OCI-LY7 (cell line): ENCODE measurements around the gene PARD3. TPM values are rescaled to one million over a fixed set of nuclear protein-coding genes. Genes with fewer than 3 reads are reported as not detected.

Experiments used
- BruUV-seq: library from RNA; stranded (reverse); fragments of 400-500 nt; replicated peaks from 2 replicates; lab custom pipeline; 2021; lab: Mats Ljungman, UMichigan
- CTCF ChIA-PET: fragments of 300-600 bp; sonication (Branson Sonifier 250); formaldehyde crosslinking; loops from one replicate; lab custom pipeline; 2022; ENCODE audit warnings: antibody characterized with exemption; ENCODE audit not compliant: unreplicated experiment; lab: Charles Lee
- POLR2A ChIA-PET: fragments of 300-600 bp; sonication (Branson Sonifier 250); formaldehyde crosslinking; loops from one replicate; lab custom pipeline; 2022; ENCODE audit warnings: antibody characterized with exemption; lab: Charles Lee
- DNase-seq: peaks from one replicate; pipeline ENCODE4 v3.0.0-alpha.2; 2015; ENCODE audit warnings: low spot score
- H2AFZ ChIP-seq: fragments of 200-600 bp; sonication (generic), shearing (Covaris generic); 2 replicates; pipeline ENCODE4 v1.6.1; 2014; ENCODE audit warnings: mild to moderate bottlenecking, antibody characterized with exemption, low read length, moderate library complexity
- H3K27ac ChIP-seq: fragments of 200-600 bp; sonication (generic); 2 replicates; pipeline ENCODE4 v1.5.1; 2014; ENCODE audit warnings: mixed run types, low read depth, mild to moderate bottlenecking, moderate library complexity, low read length, inconsistent platforms; ENCODE audit not compliant: poor library complexity, severe bottlenecking
- H3K36me3 ChIP-seq: fragments of 200-600 bp; sonication (generic); 2 replicates; pipeline ENCODE4 v1.6.1; 2014; ENCODE audit warnings: mild to moderate bottlenecking, antibody characterized with exemption, low read length, moderate library complexity, mixed read lengths; ENCODE audit not compliant: insufficient read depth
- H3K4me1 ChIP-seq: fragments of 200-600 bp; sonication (generic); 2 replicates; pipeline ENCODE4 v1.5.1; 2014; ENCODE audit warnings: mild to moderate bottlenecking, low read length; ENCODE audit not compliant: insufficient read depth, poor library complexity, severe bottlenecking
- H3K4me2 ChIP-seq: fragments of 200-600 bp; sonication (generic); 2 replicates; pipeline ENCODE4 v1.6.1; 2014; ENCODE audit warnings: mild to moderate bottlenecking, low read length
- H3K4me3 ChIP-seq: fragments of 200-600 bp; sonication (generic); 2 replicates; pipeline ENCODE4 v1.5.1; 2014; ENCODE audit warnings: mild to moderate bottlenecking, low read depth, low read length; ENCODE audit not compliant: poor library complexity, severe bottlenecking
- H3K79me2 ChIP-seq: fragments of 200-600 bp; sonication (generic); 2 replicates; pipeline ENCODE4 v1.6.1; 2016; ENCODE audit warnings: low read depth, mild to moderate bottlenecking, low read length, moderate library complexity, mixed read lengths; ENCODE audit not compliant: insufficient read depth
- H3K9me2 ChIP-seq: fragments of 200-600 bp; sonication (generic); 2 replicates; pipeline ENCODE4 v1.6.1; 2016; ENCODE audit warnings: mild to moderate bottlenecking, low read length, mixed read lengths; ENCODE audit not compliant: insufficient read depth
- H3K9me3 ChIP-seq: fragments of 200-600 bp; sonication (generic); 2 replicates; pipeline ENCODE4 v1.6.1; 2014; ENCODE audit warnings: mild to moderate bottlenecking, mixed run types, low read length, mixed read lengths
- H4K20me1 ChIP-seq: fragments of 200-600 bp; sonication (generic); 2 replicates; pipeline ENCODE4 v1.6.1; 2014; ENCODE audit warnings: mild to moderate bottlenecking, antibody characterized with exemption, low read length, moderate library complexity, mixed read lengths; ENCODE audit not compliant: insufficient read depth
- EZH2phosphoT487 ChIP-seq: fragments of 200-600 bp; sonication (generic); IDR thresholded peaks from 2 replicates; pipeline ENCODE4 v1.6.1; 2018; ENCODE audit warnings: low read depth, borderline replicate concordance, mild to moderate bottlenecking, mixed run types, antibody characterized with exemption, low read length, moderate library complexity, mixed read lengths
- intact Hi-C: fragments of 100-400 bp; cut with micrococcal nuclease; formaldehyde crosslinking; loops from one replicate; pipeline ENCODE4 v1.10.0; 2022; ENCODE audit not compliant: unreplicated experiment
- total RNA-seq, 2 experiments: library from RNA; depleted of rRNA in 1 of 2; stranded (reverse); fragments of >200 nt in 1 of 2; shearing (Covaris generic) in 1 of 2; gene quantifications; 2 replicates each; pipeline ENCODE4 v1.2.3, GENCODE V29; 2014 to 2022
- TF ChIP-seq, protein P1 (sequence below): fragments of 200-600 bp; sonication (generic); conservative IDR thresholded peaks from 2 replicates; pipeline ENCODE4 v1.5.1; 2014; ENCODE audit warnings: mild to moderate bottlenecking, antibody characterized with exemption, low read length, moderate library complexity, mixed read lengths

PARD3 gene
- total RNA-seq, 2 experiments from 2014 or later: not detected

DNA sequence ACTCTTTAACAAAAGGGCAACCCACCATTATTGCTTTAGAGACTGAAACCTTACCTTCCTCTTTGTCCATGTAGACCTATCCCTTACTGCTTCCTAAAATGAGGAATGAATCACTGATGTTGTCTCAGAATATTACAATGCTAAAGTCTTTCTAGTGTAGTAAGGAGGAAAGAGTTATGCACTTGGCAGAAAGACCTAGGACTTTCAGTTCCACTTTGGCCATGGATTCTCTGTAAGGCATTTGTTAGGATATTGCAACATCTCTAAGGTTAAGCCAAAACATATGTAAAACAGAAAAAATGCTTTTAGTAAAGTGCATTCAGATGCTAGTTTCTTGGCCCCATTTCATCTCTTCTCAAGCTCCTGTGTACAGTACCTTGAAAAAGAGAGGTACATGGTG, 230.9 kb downstream of the PARD3 start:
- ChIA-PET POLR2A (no interaction called here), CTCF (no interaction called here)

DNA sequence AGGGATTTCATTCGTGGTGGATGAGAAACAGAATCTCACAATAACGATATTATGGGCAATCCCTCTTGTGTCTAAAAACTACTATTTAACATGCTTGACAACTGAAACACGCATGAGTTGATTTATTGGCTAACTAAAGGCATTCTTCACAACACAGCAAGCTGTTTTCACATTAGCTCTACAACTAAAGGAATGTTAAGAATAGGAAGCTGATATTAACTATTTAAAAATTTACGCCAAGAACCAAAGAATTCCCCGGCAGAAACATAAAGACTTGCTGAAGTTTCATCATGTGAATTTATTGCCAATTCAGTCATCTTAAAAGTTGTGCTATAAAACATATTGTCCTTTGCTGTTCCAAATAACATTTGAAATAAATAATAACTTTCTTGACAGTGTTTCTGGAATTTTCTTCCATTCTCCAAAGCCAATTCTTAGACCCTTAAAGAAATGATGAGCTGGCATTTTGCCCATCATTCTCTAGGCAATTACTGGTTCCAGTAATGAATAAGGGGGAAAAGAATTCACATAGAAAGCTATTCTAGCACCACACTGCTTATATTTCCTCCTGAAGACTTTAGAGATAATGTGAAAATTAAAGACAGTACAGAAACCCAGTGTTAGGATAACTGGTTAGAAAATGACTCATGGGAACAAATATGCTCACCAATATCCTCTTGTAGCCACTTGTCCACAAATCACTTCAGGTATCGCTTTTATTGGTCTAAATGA, 233.1 kb downstream of the PARD3 start:
- ChIA-PET CTCF (no interaction called here), POLR2A (no interaction called here)
- H4K20me1 ChIP-seq: no peaks in the 10 kb centered on the region
- no peak overlapping the region for H2AFZ ChIP-seq
- H3K9me3 ChIP-seq: no peaks in the 10 kb centered on the region
- intact Hi-C loops: no loop called here
- H3K36me3 ChIP-seq: no peaks in the 10 kb centered on the region
- no peaks in the 10 kb centered on the region for H3K4me1 ChIP-seq
- H3K79me2 ChIP-seq: no peaks in the 10 kb centered on the region
- BruUV-seq: no TSS peak
- TF ChIP-seq, protein P1, sequence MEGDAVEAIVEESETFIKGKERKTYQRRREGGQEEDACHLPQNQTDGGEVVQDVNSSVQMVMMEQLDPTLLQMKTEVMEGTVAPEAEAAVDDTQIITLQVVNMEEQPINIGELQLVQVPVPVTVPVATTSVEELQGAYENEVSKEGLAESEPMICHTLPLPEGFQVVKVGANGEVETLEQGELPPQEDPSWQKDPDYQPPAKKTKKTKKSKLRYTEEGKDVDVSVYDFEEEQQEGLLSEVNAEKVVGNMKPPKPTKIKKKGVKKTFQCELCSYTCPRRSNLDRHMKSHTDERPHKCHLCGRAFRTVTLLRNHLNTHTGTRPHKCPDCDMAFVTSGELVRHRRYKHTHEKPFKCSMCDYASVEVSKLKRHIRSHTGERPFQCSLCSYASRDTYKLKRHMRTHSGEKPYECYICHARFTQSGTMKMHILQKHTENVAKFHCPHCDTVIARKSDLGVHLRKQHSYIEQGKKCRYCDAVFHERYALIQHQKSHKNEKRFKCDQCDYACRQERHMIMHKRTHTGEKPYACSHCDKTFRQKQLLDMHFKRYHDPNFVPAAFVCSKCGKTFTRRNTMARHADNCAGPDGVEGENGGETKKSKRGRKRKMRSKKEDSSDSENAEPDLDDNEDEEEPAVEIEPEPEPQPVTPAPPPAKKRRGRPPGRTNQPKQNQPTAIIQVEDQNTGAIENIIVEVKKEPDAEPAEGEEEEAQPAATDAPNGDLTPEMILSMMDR: no peak
- TF ChIP-seq EZH2phosphoT487: no peak
- H3K27ac ChIP-seq: no peak overlapping the region
- no peak overlapping the region for H3K4me2 ChIP-seq
- no peaks in the 10 kb centered on the region for H3K9me2 ChIP-seq
- H3K4me3 ChIP-seq: no peak overlapping the region
- DNase-seq: no peak

More for the DNA sequence above, 230.9 kb downstream of the PARD3 start:
- Histone ChIP-seq H3K9me2 (no peaks in the 10 kb centered on the region), H2AFZ (no peak overlapping the region), H3K9me3 (no peaks in the 10 kb centered on the region), H4K20me1 (no peaks in the 10 kb centered on the region), H3K79me2 (no peaks in the 10 kb centered on the region), H3K4me2 (no peak overlapping the region), H3K27ac (no peak overlapping the region), H3K4me3 (no peak overlapping the region), H3K36me3 (no peaks in the 10 kb centered on the region), H3K4me1 (no peaks in the 10 kb centered on the region)
- intact Hi-C loops: no loop called here
- no peak for DNase-seq
- BruUV-seq: no TSS peak
- TF ChIP-seq EZH2phosphoT487: no peak
- TF ChIP-seq, protein P1: no peak

DNA sequence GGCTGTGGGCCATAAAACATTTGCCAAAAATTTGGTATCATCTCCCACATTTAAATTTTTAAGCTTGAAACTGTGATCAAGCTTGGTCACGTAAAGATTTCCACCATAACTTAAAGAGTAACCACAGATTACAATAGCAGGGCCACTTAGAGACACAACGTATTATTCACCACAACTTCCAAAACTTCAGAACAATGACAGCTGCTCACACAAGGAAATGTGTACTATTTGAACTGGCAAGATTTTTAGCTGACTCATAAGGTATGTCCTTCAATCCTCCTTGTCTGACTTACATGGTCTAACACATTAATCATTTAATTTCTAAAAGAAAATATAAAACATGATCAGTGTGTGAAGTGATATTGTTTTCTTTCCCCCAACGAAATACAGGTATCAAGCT, 234.5 kb downstream of the PARD3 start:
- H3K36me3 ChIP-seq: no peaks in the 10 kb centered on the region
- no peak overlapping the region for H3K4me2 ChIP-seq
- no TSS peak for BruUV-seq

More for the DNA sequence above, 234.5 kb downstream of the PARD3 start:
- TF ChIP-seq, protein P1: no peak
- TF ChIP-seq EZH2phosphoT487: no peak
- intact Hi-C loops: no loop called here
- no peak for DNase-seq
- no peaks in the 10 kb centered on the region for H3K4me1 ChIP-seq
- no peaks in the 10 kb centered on the region for H4K20me1 ChIP-seq
- no peaks in the 10 kb centered on the region for H3K9me2 ChIP-seq
- CTCF ChIA-PET: no interaction called here
- POLR2A ChIA-PET: interaction anchor here (0.5 to 1.0 kb wide), 4 partner anchors 14 to 1667 kb away, joined by 3 to 4 read pairs (median 4); no protein-coding TSS in a partner anchor
- no peak overlapping the region for H3K4me3 ChIP-seq
- H3K9me3 ChIP-seq: no peaks in the 10 kb centered on the region
- H3K79me2 ChIP-seq: no peaks in the 10 kb centered on the region
- no peak overlapping the region for H3K27ac ChIP-seq
- no peak overlapping the region for H2AFZ ChIP-seq
